HepG2 (cell line): ENCODE data around the gene CMIP. TPM values are rescaled to one million over a fixed set of nuclear protein-coding genes. Genes with fewer than 3 reads are reported as not detected.

Experiments used
- ATF4 ChIP-seq, 2 experiments: fragments of 450-650 bp in 1 of 2; sonication (generic) in 1 of 2; formaldehyde crosslinking; IDR thresholded peaks; 2 replicates each; pipeline versions ENCODE4 v1.5.0 to v1.8.0; 2020 to 2022; ENCODE audit warnings: mild to moderate bottlenecking in 1 of 2, missing genetic modification reagents in 1 of 2
- ELF1 ChIP-seq: sonication (generic); formaldehyde crosslinking; IDR thresholded peaks from 2 replicates; pipeline ENCODE4 v1.4.0; 2020; ENCODE audit warnings: missing genetic modification reagents
- HNF4A ChIP-seq: sonication (generic); formaldehyde crosslinking; IDR thresholded peaks from 2 replicates; pipeline ENCODE4 v1.4.0; 2020; ENCODE audit warnings: missing genetic modification reagents
- HOXA3 ChIP-seq: sonication (generic); formaldehyde crosslinking; IDR thresholded peaks from 2 replicates; pipeline ENCODE4 v1.5.0; 2020; ENCODE audit warnings: missing genetic modification reagents
- ISX ChIP-seq: sonication (generic); formaldehyde crosslinking; conservative IDR thresholded peaks from 2 replicates; pipeline ENCODE4 v1.5.0; 2020; ENCODE audit warnings: missing genetic modification reagents
- MEF2D ChIP-seq: sonication (generic); formaldehyde crosslinking; IDR thresholded peaks from 2 replicates; pipeline ENCODE4 v1.5.1; 2020; ENCODE audit warnings: mild to moderate bottlenecking, missing genetic modification reagents
- NR2F6 ChIP-seq, 2 experiments: IDR thresholded peaks; 2 replicates each; pipeline ENCODE4 v1.6.1; 2016; ENCODE audit warnings: antibody characterized with exemption in 1 of 2, mild to moderate bottlenecking in 1 of 2
- NRL ChIP-seq: sonication (generic); formaldehyde crosslinking; IDR thresholded peaks from 2 replicates; pipeline ENCODE4 v1.5.0; 2020; ENCODE audit warnings: missing genetic modification reagents, mild to moderate bottlenecking, moderate library complexity, borderline replicate concordance
- RARA ChIP-seq: IDR thresholded peaks from 2 replicates; pipeline ENCODE4 v1.6.1; 2016; ENCODE audit warnings: missing genetic modification reagents, missing compliant biosample characterization
- TCF7 ChIP-seq: sonication (generic); IDR thresholded peaks from 2 replicates; pipeline ENCODE4 v1.6.1; 2016; ENCODE audit warnings: antibody characterized with exemption, low read depth
- ZFX ChIP-seq: sonication (generic); formaldehyde crosslinking; IDR thresholded peaks from 2 replicates; pipeline ENCODE4 v1.4.0; 2020; ENCODE audit warnings: mild to moderate bottlenecking, low read depth, missing genetic modification reagents, moderate library complexity
- ZNF343 ChIP-seq: sonication (generic); formaldehyde crosslinking; IDR thresholded peaks from 2 replicates; pipeline ENCODE4 v1.4.0; 2020; ENCODE audit warnings: mild to moderate bottlenecking, missing genetic modification reagents
- ZNF431 ChIP-seq: sonication (generic); formaldehyde crosslinking; IDR thresholded peaks from 2 replicates; pipeline ENCODE4 v1.9.0; 2022; ENCODE audit warnings: missing genetic modification reagents, low read depth, mild to moderate bottlenecking, borderline replicate concordance
- ZNF441 ChIP-seq: sonication (generic); formaldehyde crosslinking; IDR thresholded peaks from 2 replicates; pipeline ENCODE4 v1.7.0; 2021; ENCODE audit warnings: missing genetic modification reagents, borderline replicate concordance
- ZNF687 ChIP-seq: sonication (generic); formaldehyde crosslinking; IDR thresholded peaks from 2 replicates; pipeline ENCODE4 v1.5.1; 2020; ENCODE audit warnings: mild to moderate bottlenecking, missing genetic modification reagents, moderate library complexity
- polyA plus RNA-seq, 8 experiments: library from polyadenylated mRNA; depleted of rRNA in 3 of 8; stranded (reverse) in 7 of 8; unstranded in 1 of 8; fragments of >200 nt; fragmentation: Illumina TruSeq in 4 of 8; extraction: Trizol in 4 of 8; gene quantifications; 2 replicates each; pipeline versions ENCODE4 v1.2.1 to v1.2.3, GENCODE V29; 2011 to 2016; ENCODE audit warnings: low read depth in 4 of 8, missing spikeins in 1 of 8, mixed read lengths in 1 of 8; ENCODE audit not compliant: insufficient read depth in 1 of 8
- total RNA-seq, 5 experiments: library from RNA; depleted of rRNA; stranded (reverse); fragments of >200 nt; fragmentation: Illumina TruSeq; extraction: Trizol; gene quantifications; 2 replicates each; pipeline ENCODE4 v1.2.3, GENCODE V29; 2016; ENCODE audit warnings: low read depth in 1 of 5

The CMIP gene
- total and polyA plus RNA-seq, 2 of the 13 experiments (the other 11 are each of a cell fraction or from before 2014, with no cell fraction given), result 10.9 to 18.1 TPM

GRCh38 chr16:81571592-81572385, 127.2 kb downstream of the CMIP start (continued):
- TF ChIP-seq ZNF343 (CRISPR knock-in tag) (no peak), ISX (CRISPR knock-in tag) (no peak), ZNF441 (no peak), NRL (CRISPR knock-in tag) (peak; percentile 29; the same call in 1 of the 2 replicates), ZFX (CRISPR knock-in tag) (no peak), ZNF687 (CRISPR knock-in tag) (peak; percentile 18), RARA (CRISPR knock-in tag) (peak; percentile 40), ELF1 (CRISPR knock-in tag) (no peak), NR2F6 (IDR thresholded peaks at IDR 0.05) (peak; percentile 32; the same call in 1 of the 2 replicates), NR2F6 (CRISPR knock-in tag; IDR thresholded peaks at IDR 0.05) (0 out of 2 replicates have a peak, but pooled peaks have one; percentile 35), ATF4 (CRISPR knock-in tag; IDR thresholded peaks at IDR 0.05) (peak in 1 of 2 experiments; percentile 67; a peak in 2 of 4 replicates), TCF7 (peak; percentile 11; the same call in 1 of the 2 replicates), HOXA3 (0 out of 2 replicates have a peak, but pooled peaks have one; percentile 24), ZNF431 (CRISPR knock-in tag) (no peak), HNF4A (CRISPR knock-in tag) (peak; percentile 45; the same call in 1 of the 2 replicates), MEF2D (CRISPR knock-in tag) (no peak)
